Right ventricle myocardium inferior (tissue), 1 donor: ENCODE data around the gene LRRC63. TPM values are rescaled to one million over a fixed set of nuclear protein-coding genes. Genes with fewer than 3 reads are reported as not detected.

ENCODE experiments used
- ATAC-seq: fragments of 200-7000 bp; cut with Tn5 transposase; one replicate; pipeline ENCODE4 v1.9.1; 2020; ENCODE audit warnings: mild to moderate bottlenecking, moderate library complexity
- DNase-seq: peaks from one replicate; pipeline ENCODE4 v3.0.0; 2021; ENCODE audit errors: missing footprints
- intact Hi-C: fragments of 100-400 bp; cut with DNase I; formaldehyde crosslinking; loops from one replicate; pipeline ENCODE4 v1.11.0; 2022
- total RNA-seq: library from RNA; stranded (reverse); fragmentation: NEBNext Ultra II Directional; extraction: Animal tissue kit (Norgen Biotek cat#: 25700); gene quantifications from one replicate; pipeline ENCODE4 v1.2.1, GENCODE V29; 2021
- donor health status: DM: no; HTN: yes; CAD: no; lungs with severe emphysema.

Gene LRRC63
- total RNA-seq, 1 donor from 2014 or later: not detected

DNA sequence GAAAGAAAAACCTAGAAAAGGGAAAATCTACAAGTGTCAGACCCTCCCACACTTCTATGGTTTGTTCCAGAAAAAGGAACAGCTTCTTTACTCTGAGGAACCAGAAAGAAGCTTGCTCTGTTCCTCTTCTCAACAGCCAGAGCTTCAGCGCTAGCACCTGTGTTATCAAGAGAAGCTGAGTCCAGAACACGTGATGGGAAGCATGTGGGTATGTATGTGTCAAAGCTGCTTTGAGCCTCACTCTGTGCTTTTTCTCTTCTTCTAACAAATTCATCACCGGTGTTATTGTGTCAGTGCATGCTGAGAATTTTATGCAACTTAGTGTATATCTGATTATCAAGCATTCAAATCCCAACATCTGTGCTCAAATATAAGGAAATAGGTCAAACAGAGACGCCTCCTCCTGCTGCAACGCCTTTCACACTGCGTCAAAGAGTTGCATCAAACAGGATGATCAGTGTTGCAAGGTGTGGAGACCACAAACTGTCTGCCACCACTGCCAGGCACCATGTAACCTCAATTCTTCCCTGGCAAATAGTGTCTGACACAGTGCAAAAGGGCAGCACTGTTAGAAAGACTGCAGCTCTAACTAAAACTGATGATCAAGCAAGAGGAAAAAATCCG, 83.9 kb downstream of the LRRC63 start:
- DNase-seq (peak; percentile 44), ATAC-seq (peak; percentile 45)

DNA sequence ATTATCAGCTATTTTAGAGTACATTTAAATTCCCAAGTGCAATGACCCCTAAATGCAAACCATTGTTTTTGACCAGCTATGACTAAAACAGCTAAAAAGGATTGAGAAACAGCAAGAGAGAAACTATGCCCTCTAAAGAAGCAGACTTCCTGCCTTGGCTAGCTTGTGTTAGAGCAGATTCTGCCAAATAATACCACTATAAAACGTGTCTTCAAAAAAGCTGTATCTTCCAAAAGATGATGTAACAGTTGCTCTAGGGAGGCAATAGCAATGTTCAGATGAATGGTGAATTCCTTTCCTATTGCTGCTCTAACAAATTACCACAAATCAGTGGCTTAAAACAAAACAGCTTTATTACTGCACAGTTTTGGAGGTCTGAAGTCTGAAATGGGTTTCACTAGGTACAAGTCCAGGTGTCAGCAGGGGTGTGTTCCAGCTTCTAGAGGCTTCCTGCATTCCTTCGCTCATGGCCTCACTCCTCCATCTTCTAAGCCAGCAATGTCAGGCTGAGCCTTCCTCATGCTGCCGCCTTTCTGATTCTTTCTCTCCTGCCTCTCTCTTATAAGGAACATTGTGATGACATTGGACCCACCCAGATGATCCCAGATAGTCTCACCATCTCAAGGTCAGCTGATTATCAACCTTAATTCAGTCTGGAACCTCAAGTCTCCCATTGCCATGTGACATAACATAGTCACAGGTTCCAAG, 84.5 kb downstream of the LRRC63 start:
- ATAC-seq (peak; percentile 85), DNase-seq (no peak)
- intact Hi-C loops: no loop called here

More for the DNA sequence above, 83.9 kb downstream of the LRRC63 start:
- intact Hi-C loops: no loop called here

DNA sequence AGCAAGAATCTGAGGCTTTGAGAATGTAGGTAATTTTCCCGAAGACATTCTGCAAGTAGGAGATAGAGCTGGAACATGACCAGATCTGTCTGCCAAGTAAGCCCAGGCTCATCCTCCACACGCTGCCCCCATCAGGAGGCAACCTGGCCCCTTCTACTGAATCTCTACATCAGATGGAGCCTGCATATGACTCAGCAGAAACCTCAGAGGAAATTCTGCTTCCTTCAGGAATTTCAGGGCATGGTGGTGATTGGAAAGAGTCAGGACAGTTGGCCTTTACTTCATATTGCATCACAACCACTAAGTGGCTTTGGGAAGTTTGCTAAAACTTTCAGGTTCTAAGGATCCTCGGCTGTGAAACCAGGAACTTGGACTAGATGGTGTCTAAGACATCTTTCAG, 85.2 kb downstream of the LRRC63 start:
- intact Hi-C loops: no loop called here
- ATAC-seq (peak; percentile 42), DNase-seq (no peak)

DNA sequence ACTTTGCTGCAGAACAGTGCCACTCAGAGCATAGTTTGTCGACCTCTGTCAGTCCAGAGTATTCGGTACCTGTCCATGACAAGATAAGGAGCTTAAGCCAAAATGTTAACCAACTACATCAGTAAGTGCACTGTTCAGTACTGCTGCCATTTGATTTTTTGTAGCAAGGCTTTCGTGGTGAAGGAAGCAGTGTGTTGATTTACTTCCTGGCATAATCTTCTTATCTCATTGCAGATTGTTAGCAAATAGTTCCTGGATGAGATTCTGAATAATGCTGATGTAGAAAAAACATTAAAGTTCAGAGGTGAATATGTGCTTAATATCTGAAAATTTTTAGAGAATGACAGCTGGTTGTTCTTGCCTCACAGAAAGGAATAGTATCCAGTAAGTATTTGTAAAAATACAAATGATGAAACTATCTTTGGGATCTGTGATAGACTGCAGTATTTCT, 85.7 kb downstream of the LRRC63 start:
- DNase-seq (no peak), ATAC-seq (no peak)
- intact Hi-C loops: no loop called here

DNA sequence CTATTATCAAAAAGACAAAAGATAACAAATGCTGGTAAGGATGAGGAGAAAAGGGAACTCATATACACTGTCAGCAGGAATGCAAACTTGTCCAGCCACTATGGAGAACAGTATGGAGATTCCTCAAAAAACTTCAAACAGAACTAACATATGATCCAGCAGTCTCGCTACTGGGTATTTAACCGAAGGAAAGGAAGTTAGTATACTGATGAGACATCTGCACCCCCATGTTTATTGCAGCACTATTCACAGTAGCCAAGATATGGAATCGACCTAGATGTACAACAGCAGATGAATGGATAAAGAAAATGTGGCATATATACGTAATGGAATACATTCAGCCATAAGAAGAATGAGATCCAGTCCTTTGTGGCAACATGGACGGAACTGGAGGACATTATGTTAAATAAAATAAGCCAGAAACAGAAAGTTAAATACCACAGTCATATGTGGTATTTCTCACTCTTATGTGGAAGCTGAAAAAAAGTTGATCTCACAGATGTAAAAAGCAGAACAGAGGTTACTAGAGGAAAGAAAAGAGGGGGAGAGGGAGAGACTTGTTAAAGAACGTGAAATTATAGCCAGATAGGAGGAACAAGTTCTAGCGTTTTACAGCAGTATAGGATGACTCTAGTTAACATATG, 92.1 kb downstream of the LRRC63 start:
- ATAC-seq (no peak), DNase-seq (no peak)
- intact Hi-C loops: no loop called here

DNA sequence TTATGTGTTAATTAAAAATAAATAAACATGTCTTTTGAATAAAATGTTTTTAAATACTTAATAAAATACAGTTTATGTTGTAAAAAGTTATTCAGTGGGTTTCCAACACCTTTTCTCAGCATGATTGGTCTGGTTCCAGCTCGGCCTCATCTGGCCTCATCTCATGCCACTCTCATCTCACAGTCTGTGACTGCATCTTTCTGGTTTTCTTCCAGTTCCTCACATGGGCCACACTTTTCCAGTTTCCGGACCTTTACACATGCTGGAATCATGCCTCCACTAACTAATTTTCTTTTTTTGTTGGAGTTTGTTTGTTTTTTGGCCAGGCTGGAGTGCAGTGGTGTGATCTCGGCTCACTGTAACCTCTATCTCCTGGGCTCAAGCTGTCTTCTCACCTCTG, 92.8 kb downstream of the LRRC63 start:
- no peak for ATAC-seq

DNA sequence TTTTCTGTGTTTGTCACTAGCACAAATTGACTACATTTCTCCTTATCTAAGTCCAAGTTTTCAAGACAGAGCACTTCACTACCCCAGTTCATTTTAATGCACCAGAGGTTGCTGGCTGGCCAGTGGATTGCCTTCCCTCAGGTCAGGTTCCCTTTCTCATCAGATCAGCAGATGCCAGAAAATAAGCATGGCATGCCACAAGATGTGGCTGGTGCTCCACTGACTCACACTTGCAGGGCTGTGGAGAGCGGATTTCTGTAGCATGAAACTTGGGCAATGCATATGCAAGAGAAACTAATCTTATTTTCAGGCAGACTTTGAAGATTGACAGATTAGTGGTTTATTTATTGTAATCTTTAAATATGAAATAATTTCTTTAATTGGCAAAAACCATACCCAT, 95.8 kb downstream of the LRRC63 start:
- ATAC-seq (no peak), DNase-seq (no peak)
- intact Hi-C loops: no loop called here

More for the DNA sequence above, 92.8 kb downstream of the LRRC63 start:
- intact Hi-C loops: no loop called here
- no peak for DNase-seq

DNA sequence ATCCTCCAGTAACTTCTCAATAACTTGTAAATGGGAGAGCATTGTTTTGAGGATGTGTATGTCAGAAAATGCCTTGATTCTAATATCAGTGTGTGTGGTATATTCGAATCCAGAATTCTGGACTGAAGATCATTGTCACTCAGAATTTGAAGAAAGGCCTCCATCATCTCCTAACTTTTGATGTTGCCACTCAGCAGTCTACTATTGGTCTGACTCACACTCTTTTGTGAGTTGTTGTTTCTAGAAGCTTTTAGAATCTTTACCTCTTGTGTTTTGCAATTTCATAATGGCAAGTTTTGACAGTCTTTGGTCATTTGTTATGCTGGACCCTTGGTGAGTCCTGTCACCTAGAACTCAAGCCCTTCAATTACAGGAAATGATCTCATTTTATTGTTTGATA, 98.3 kb downstream of the LRRC63 start:
- no peak for ATAC-seq
- intact Hi-C loops: no loop called here

DNA sequence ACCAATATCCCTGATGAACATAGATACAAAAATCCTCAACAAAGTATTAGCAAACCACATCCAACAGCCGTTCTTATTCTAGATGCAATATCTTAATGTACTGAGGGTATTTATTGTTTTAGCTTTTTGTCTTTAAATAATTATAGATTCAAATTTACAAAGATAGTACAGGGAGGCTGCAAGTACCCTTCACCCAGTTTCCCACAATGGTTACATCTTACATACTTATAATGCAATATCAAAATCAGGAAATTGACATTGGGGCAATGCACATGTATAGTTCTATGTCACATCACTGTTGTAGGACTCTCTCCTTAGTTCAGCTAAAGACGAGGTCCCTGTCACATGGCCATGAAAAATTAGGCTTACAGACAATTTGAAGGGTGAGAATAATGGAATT, 99.5 kb downstream of the LRRC63 start:
- intact Hi-C loops: no loop called here
- no peak for DNase-seq
- ATAC-seq: no peak

More for the DNA sequence above, 98.3 kb downstream of the LRRC63 start:
- no peak for DNase-seq

DNA sequence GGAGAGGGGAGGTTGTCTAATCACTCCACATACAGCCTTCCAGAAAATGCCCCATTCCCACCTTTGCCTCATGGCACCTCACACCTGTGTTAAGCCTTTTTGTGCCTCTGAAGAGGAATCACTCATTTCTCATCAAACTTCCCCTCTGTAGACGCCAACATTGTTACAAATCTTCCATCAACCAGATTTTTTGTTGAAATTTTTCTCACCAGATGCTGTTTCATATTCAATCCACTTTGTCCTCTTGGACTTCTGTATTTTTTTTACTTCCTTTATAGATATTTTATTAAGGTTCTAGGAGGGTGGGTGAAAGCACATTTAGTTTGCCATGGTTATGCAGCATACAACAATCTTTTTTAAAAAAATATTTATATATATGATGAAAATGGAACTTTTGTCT, 101.3 kb downstream of the LRRC63 start:
- DNase-seq (no peak), ATAC-seq (no peak)
- intact Hi-C loops: no loop called here

DNA sequence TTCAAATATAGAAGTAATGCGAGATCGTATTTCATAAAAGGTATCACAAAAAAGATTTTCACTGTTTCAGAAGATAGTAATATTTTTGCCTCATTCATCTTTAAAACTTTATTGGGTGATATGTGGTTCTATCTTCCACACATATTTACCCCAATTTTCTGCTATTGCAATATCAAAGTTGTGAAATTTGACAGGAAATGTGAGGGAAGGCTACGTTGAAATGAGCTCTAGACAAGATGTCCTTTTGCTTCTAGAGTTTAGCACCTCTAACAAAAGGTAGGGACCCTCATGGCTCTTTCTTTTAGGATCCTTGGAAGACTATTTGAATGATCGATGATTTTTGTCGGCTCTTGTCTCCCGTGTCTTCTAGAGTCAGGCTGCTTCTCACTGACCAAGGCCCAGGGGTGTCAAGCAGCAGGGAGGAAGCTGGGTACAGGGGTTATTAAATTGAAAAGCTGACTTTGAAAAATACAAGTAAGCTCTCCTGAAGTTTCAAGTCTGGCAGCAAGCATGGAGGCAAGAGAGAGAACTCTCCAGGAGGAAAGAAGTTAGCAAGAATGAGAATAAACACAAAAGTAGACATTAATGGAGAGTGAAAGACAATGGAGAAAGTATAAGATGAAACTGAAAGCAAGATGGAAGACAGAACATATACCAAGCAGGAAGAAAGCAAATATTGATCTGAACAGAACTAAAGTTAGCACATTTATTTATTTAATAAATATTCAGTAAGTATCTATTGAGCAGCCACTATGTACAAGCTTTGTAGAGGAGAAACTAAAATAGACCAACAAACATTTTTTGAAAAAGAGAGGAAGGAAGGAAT, 101.9 kb downstream of the LRRC63 start:
- no peak for DNase-seq
- intact Hi-C loops: no loop called here
- ATAC-seq: no peak

DNA sequence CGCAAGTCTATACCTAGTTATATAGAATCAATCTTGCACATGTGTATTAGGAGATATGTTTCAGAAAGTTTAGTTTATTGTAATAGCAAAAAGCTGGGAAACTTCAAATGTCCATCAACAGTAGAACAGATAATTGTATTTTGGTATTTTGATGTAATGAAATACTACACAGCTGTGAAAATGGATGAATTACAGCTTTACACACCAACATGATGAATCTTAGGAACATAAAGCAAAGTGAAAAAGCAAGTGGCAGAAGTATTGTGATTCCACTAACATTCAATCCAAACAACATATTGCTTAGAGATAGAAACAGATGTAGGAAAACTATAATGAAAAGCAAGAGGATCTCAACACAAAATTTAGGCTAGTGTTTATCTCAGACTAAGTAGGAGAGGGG, 102.9 kb downstream of the LRRC63 start:
- ATAC-seq: no peak
- intact Hi-C loops: no loop called here
- no peak for DNase-seq

DNA sequence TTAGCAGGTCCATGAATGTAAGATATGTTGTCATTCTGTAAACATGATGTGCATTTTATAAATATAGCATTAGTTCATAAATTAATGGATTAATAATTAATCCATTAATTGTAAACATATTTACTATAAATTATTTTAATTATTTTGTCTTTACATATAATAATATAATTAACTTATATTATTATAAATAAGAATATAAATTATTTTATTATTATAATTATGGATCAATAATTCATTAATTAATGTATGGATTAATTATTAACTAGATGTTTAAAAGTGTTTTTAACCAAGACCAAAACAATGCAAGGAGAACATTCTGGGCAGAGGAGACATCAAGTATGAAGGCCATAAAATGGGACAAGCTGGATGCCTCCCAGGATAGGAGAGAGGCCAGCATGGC, 103.3 kb downstream of the LRRC63 start:
- ATAC-seq (no peak), DNase-seq (no peak)
- intact Hi-C loops: no loop called here

DNA sequence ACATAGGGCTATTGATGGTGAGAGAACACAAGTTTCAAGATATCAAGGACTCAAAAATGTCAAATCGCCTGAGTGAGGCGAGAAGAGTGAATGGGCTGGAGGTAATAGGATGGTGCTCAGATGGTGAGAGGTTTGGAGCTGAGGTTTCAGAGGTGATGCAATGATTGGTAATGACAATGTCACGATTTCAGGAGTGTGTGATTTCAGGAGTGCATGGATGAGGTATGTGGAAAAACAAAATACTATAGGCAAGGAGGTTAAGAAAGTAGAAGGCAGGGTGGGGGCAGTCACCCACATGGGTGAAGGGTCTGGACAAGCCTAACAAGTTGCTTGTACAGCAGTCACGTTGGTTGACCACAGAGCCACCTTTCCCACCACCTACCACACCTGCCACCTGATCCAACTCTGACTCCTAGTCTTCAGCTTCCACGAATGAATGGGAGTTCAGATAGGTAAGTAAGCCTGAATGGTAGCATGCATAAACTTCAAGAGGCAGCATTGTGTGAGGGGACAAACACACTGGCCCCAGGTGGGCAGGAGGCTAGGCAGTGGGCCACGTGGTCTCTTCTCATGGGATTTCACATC, 103.9 kb downstream of the LRRC63 start:
- intact Hi-C loops: no loop called here
- no peak for ATAC-seq
- no peak for DNase-seq

DNA sequence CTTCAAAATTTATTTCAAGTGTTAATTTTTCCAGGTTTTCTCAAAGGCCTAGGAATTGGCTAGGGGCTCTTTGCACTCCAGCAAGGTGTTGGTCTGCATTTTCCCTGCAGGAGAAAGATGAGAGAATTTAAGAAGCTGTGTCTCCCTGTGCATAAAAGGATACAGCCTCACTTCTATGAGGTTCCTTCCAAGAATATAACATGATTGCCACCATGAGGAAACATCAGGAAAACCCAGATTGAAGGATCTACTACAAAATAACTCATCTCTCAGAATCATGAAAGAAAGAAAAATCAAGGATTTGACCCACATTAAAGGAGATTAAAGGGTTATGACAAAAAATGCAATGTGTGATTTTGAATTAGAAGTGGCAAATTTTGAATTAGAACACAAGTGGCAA, 105.4 kb downstream of the LRRC63 start:
- ATAC-seq: no peak
- no peak for DNase-seq
- intact Hi-C loops: no loop called here

DNA sequence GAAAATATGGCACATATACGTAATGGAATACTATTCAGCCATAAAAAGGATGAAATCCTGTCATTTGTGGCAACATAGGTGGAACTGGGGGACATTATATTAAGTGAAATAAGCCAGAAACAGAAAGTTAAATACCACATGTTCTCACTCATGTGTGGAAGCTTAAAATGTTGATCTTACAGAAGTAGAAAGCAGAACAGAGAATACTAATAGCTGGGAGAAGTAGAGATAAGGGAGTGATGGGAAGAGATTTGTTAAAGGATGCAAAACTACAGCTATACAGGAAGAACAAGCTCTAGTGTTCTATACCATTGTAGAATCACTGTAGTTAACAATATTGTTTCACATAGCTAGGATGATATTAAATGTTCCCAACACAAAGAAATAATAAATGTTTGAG, 107.3 kb downstream of the LRRC63 start:
- intact Hi-C loops: no loop called here
- DNase-seq (no peak), ATAC-seq (no peak)

DNA sequence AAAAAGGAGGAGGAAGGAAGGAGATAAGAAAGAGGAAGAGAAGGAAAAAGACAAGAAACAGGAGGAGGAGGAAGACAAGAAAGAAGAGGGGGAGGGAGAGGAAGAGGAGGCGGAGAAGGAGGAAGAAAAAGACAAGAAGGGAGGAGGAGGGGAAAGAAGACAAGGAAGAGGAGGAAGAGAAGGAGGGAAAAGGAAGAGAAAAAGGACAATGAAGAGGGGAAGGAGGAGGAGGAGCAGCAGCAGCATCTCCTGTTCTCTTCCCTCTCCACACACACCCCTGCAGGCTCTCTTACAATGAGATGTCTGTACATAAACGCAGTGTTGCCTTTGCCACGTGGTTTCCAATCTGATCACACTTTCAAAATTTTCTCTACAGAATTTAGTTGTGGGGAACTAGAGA, 108.7 kb downstream of the LRRC63 start:
- no peak for ATAC-seq
- no peak for DNase-seq
- intact Hi-C loops: no loop called here

DNA sequence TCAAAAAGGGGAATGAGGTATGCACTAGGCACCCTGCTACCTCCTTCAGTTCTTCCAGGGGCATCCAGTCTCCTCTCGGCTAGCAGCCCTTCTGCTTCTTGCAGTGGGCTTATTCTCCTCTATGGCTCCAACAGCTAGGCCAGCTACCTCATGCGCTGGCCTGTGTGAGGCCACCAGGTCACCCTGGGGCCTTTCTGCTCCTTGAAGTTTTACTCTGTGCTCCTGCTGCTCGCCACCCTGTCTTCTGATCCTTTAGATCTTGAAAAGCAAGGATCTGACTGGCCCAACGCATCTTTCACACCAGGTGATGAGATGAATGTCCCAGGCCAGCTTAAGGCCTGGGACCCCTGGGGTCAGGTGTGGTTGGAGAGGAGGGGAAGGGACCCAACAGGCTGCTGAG, 109.1 kb downstream of the LRRC63 start:
- DNase-seq (no peak), ATAC-seq (no peak)
- intact Hi-C loops: no loop called here
